HG03196 (cell line): Measurements from ENCODE around the gene CHRNE.

Experiments
- ATAC-seq: cut with Tn5 transposase; IDR thresholded peaks from one replicate; pipeline ENCODE4 v1.9.1; 2021; ENCODE audit not compliant: unreplicated experiment

CHRNE gene

GRCh38 chr17:4903051-4903818, at the start of gene CHRNE:
Gene CHRNE, minus strand, starts transcription at chr17:4903098. Its CDS starts 35 bp downstream, at chr17:4903063.
- no peak for ATAC-seq

GRCh38 chr17:4951486-4951885, 48.6 kb upstream of the CHRNE start:
- ATAC-seq: no peak

- ATAC-seq: no peak
Observed at GRCh38 chr17:4950746-4951204, 47.9 kb upstream of the CHRNE start, which contains the start of gene ENO3. Gene ENO3, plus strand, starts transcription at chr17:4951119. Its CDS starts 711 bp downstream, at chr17:4951830.

GRCh38 chr17:4950075-4950745, 47.3 kb upstream of the CHRNE start:
- no peak for ATAC-seq

GRCh38 chr17:4949321-4950074, 46.6 kb upstream of the CHRNE start:
- peak; percentile 15 for ATAC-seq

- ATAC-seq: peak; percentile 30
Observed at GRCh38 chr17:4948931-4949320, 46.0 kb upstream of the CHRNE start.

GRCh38 chr17:4948166-4948930, 45.5 kb upstream of the CHRNE start, which contains the start of gene PFN1:
Gene PFN1, minus strand, starts transcription at chr17:4948530. Its CDS starts 136 bp downstream, at chr17:4948394.
- ATAC-seq: peak; percentile 21

- peak; percentile 11 for ATAC-seq
Observed at GRCh38 chr17:4947411-4948165, 44.7 kb upstream of the CHRNE start.

- ATAC-seq: no peak
Observed at GRCh38 chr17:4947010-4947410, 44.1 kb upstream of the CHRNE start.

- no peak for ATAC-seq
Observed at GRCh38 chr17:4946312-4946976, 43.5 kb upstream of the CHRNE start.

- ATAC-seq: no peak
Observed at GRCh38 chr17:4945944-4946280, 43.0 kb upstream of the CHRNE start.

GRCh38 chr17:4945176-4945943, 42.5 kb upstream of the CHRNE start:
- ATAC-seq: peak; percentile 21

- no peak for ATAC-seq
Observed at GRCh38 chr17:4944554-4945175, 41.8 kb upstream of the CHRNE start.

GRCh38 chr17:4944163-4944553, 41.3 kb upstream of the CHRNE start:
- no peak for ATAC-seq

- ATAC-seq: no peak
Observed at GRCh38 chr17:4942760-4943508, 40.0 kb upstream of the CHRNE start.

GRCh38 chr17:4941319-4941610, 38.4 kb upstream of the CHRNE start:
- ATAC-seq: no peak

GRCh38 chr17:4940555-4941318, 37.8 kb upstream of the CHRNE start:
- no peak for ATAC-seq
